HepG2 (cell line): ENCODE data around the gene PHKG1. TPM values are rescaled to one million over a fixed set of nuclear protein-coding genes. Genes with fewer than 3 reads are reported as not detected.

Experiments
- AHDC1 ChIP-seq: sonication (generic); formaldehyde crosslinking; IDR thresholded peaks from 2 replicates; pipeline ENCODE4 v1.5.1; 2020; ENCODE audit warnings: mild to moderate bottlenecking, missing genetic modification reagents, borderline replicate concordance
- ARHGAP35 ChIP-seq: sonication (generic); formaldehyde crosslinking; IDR thresholded peaks from 2 replicates; pipeline ENCODE4 v1.9.0; 2022; ENCODE audit warnings: mild to moderate bottlenecking, inconsistent platforms, moderate library complexity, missing genetic modification reagents, borderline replicate concordance
- DPF2 ChIP-seq: sonication (generic); formaldehyde crosslinking; IDR thresholded peaks from 2 replicates; pipeline ENCODE4 v1.4.0; 2020; ENCODE audit warnings: mild to moderate bottlenecking, low read depth, missing genetic modification reagents, borderline replicate concordance
- EZH2 ChIP-seq: conservative IDR thresholded peaks from 2 replicates; pipeline ENCODE4 v1.6.1; 2012; ENCODE audit warnings: mild to moderate bottlenecking, low read depth, low read length, moderate library complexity
- HCFC1 ChIP-seq: fragments of 150-350 bp; IDR thresholded peaks from 2 replicates; pipeline ENCODE4 v1.6.1; 2014; ENCODE audit warnings: low read depth, low read length
- HMGXB3 ChIP-seq: sonication (generic); formaldehyde crosslinking; IDR thresholded peaks from 2 replicates; pipeline ENCODE4 v1.4.0; 2020; ENCODE audit warnings: missing genetic modification reagents, borderline replicate concordance
- LCORL ChIP-seq, 2 experiments: fragments of 450-650 bp in 1 of 2; sonication (generic) in 1 of 2; formaldehyde crosslinking in 1 of 2; IDR thresholded peaks; 2 replicates each; pipeline versions ENCODE4 v1.5.0 to v1.6.1; 2017 to 2020; ENCODE audit warnings: antibody characterized with exemption in 1 of 2, missing genetic modification reagents in 1 of 2
- NKX3-1 ChIP-seq: sonication (generic); formaldehyde crosslinking; IDR thresholded peaks from 2 replicates; pipeline ENCODE4 v1.5.0; 2020; ENCODE audit warnings: missing genetic modification reagents
- NRL ChIP-seq: sonication (generic); formaldehyde crosslinking; IDR thresholded peaks from 2 replicates; pipeline ENCODE4 v1.5.0; 2020; ENCODE audit warnings: missing genetic modification reagents, mild to moderate bottlenecking, moderate library complexity, borderline replicate concordance
- SP4 ChIP-seq: sonication (generic); formaldehyde crosslinking; IDR thresholded peaks from 2 replicates; pipeline ENCODE4 v1.8.1; 2023; ENCODE audit warnings: mild to moderate bottlenecking, missing genetic modification reagents
- TBX2 ChIP-seq: sonication (generic); formaldehyde crosslinking; IDR thresholded peaks from 2 replicates; pipeline ENCODE4 v1.5.0; 2020; ENCODE audit warnings: missing genetic modification reagents, mild to moderate bottlenecking, borderline replicate concordance
- ZBTB14 ChIP-seq: sonication (generic); formaldehyde crosslinking; IDR thresholded peaks from 2 replicates; pipeline ENCODE4 v1.4.0; 2020; ENCODE audit warnings: missing genetic modification reagents
- ZNF12 ChIP-seq: sonication (generic); formaldehyde crosslinking; IDR thresholded peaks from 2 replicates; pipeline ENCODE4 v1.5.0; 2020; ENCODE audit warnings: missing genetic modification reagents
- ZNF138 ChIP-seq: sonication (generic); formaldehyde crosslinking; IDR thresholded peaks from 2 replicates; pipeline ENCODE4 v1.5.0; 2020; ENCODE audit warnings: mild to moderate bottlenecking, low read depth, missing genetic modification reagents
- ZNF501 ChIP-seq: sonication (generic); formaldehyde crosslinking; IDR thresholded peaks from 2 replicates; pipeline ENCODE4 v1.5.1; 2020; ENCODE audit warnings: mild to moderate bottlenecking, moderate library complexity, missing genetic modification reagents
- ZNF562 ChIP-seq: sonication (generic); formaldehyde crosslinking; IDR thresholded peaks from 2 replicates; pipeline ENCODE4 v1.8.0; 2022; ENCODE audit warnings: missing genetic modification reagents, borderline replicate concordance
- ZNF724P ChIP-seq: sonication (generic); formaldehyde crosslinking; IDR thresholded peaks from 2 replicates; pipeline ENCODE4 v1.8.0; 2022; ENCODE audit warnings: missing genetic modification reagents, borderline replicate concordance
- ZNF816 ChIP-seq: sonication (generic); formaldehyde crosslinking; IDR thresholded peaks from 2 replicates; pipeline ENCODE4 v1.8.0; 2022; ENCODE audit warnings: missing genetic modification reagents, mild to moderate bottlenecking, borderline replicate concordance
- polyA plus RNA-seq, 8 experiments: library from polyadenylated mRNA; depleted of rRNA in 3 of 8; stranded (reverse) in 7 of 8; unstranded in 1 of 8; fragments of >200 nt; fragmentation: Illumina TruSeq in 4 of 8; extraction: Trizol in 4 of 8; gene quantifications; 2 replicates each; pipeline versions ENCODE4 v1.2.1 to v1.2.3, GENCODE V29; 2011 to 2016; ENCODE audit warnings: low read depth in 4 of 8, missing spikeins in 1 of 8, mixed read lengths in 1 of 8; ENCODE audit not compliant: insufficient read depth in 1 of 8
- total RNA-seq, 5 experiments: library from RNA; depleted of rRNA; stranded (reverse); fragments of >200 nt; fragmentation: Illumina TruSeq; extraction: Trizol; gene quantifications; 2 replicates each; pipeline ENCODE4 v1.2.3, GENCODE V29; 2016; ENCODE audit warnings: low read depth in 1 of 5

PHKG1 gene
- total and polyA plus RNA-seq, 2 of the 13 experiments (the other 11 are each of a cell fraction or from before 2014, with no cell fraction given) = 0.44 to 0.71 TPM

GRCh38 chr7:56079450-56080185 is 13.1 kb downstream of the PHKG1 start (continued):
- TF ChIP-seq ZNF562 = no peak
- peak; percentile 53; the same call in 1 of the 2 replicates for TF ChIP-seq AHDC1 (CRISPR knock-in tag)
- TF ChIP-seq ZNF816 = 0 out of 2 replicates have a peak, but pooled peaks have one; percentile 50
- TF ChIP-seq DPF2 (CRISPR knock-in tag) = no peak
- no peak for TF ChIP-seq ZNF724P (CRISPR knock-in tag)
- TF ChIP-seq ZNF501 = peak; percentile 66
- TF ChIP-seq HMGXB3 (CRISPR knock-in tag) = no peak
- no peak for TF ChIP-seq ZBTB14
- no peak for TF ChIP-seq TBX2 (CRISPR knock-in tag)
- TF ChIP-seq SP4 = no peak
- TF ChIP-seq NKX3-1 (CRISPR knock-in tag) = no peak
- no peak for TF ChIP-seq ZNF12 (CRISPR knock-in tag)
- no peak for TF ChIP-seq EZH2
- no peak for TF ChIP-seq NRL (CRISPR knock-in tag)
- no peak for TF ChIP-seq HCFC1
- no peak for TF ChIP-seq ARHGAP35
- TF ChIP-seq LCORL (IDR thresholded peaks at IDR 0.05) = no peak
- TF ChIP-seq LCORL (CRISPR knock-in tag; IDR thresholded peaks at IDR 0.05) = peak; percentile 54
- TF ChIP-seq ZNF138 (CRISPR knock-in tag) = no peak
